ENCODE results near the gene ZFP36L1.

The ZFP36L1 gene, protein sequence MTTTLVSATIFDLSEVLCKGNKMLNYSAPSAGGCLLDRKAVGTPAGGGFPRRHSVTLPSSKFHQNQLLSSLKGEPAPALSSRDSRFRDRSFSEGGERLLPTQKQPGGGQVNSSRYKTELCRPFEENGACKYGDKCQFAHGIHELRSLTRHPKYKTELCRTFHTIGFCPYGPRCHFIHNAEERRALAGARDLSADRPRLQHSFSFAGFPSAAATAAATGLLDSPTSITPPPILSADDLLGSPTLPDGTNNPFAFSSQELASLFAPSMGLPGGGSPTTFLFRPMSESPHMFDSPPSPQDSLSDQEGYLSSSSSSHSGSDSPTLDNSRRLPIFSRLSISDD

DNA sequence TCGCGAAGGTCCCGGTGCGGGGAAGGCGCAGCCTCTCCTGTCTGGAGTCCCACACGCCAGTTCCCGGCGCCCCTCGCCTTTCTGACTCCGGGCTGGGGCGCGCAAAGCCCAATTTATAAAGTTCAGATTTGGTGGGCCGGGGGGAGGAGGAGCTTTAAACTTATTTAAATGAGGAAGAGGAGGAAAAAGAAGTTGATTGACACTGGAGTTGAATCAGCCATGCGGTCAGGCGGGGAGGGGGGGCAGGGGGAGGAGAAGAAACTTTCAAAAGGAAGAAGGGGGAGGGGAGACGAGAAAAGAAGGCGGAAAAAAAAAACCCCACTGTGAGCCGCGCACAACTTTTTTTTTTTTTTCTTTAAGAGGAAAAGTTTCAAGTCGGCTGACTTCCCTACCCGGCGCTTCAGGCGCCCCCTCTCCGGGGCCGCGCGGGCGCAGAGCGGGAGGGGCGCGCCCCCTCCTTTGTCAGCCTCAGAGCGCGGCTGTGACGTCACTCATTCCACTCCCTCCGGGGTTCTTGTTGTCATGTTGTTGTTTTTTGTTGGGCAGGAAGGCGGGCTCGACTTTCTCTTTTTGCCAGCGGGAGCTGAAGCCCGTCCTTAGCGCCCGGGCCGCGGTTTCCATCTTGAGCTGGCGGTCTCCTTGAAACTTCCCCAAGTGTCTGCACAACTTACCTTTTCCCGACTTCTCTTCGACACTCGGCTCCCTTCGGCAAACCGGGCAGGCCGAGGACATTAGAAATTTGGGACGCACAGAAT is at the start of gene ZFP36L1:
TSS of gene ZFP36L1 (minus strand) at position 89 of the 755 bp plus-strand sequence. CDS start 129 bp downstream, outside the sequence.
- DNase-seq (ENCODE audit: low spot score) = peak; percentile 97

DNA sequence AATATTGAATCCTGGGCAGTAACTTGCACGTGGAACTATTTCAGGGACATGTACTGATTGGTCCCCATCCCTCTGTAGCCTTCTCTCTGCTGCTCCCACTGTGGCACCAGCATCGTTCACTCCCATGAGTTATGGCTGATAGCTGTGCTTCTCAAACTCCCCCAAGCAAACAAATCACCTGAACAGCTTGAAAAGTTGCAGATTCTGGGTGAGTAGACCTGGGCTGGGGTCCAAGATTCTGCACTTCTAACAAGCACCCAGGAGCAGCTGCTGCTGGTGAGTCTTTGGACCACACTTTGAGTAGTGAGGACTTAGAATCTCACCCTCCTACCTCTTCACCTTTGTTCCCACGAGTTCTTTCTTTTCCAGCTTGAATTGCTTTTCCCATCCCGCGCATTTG is 49.4 kb upstream of the ZFP36L1 start:
- no peak for DNase-seq (ENCODE audit: low spot score)

DNA sequence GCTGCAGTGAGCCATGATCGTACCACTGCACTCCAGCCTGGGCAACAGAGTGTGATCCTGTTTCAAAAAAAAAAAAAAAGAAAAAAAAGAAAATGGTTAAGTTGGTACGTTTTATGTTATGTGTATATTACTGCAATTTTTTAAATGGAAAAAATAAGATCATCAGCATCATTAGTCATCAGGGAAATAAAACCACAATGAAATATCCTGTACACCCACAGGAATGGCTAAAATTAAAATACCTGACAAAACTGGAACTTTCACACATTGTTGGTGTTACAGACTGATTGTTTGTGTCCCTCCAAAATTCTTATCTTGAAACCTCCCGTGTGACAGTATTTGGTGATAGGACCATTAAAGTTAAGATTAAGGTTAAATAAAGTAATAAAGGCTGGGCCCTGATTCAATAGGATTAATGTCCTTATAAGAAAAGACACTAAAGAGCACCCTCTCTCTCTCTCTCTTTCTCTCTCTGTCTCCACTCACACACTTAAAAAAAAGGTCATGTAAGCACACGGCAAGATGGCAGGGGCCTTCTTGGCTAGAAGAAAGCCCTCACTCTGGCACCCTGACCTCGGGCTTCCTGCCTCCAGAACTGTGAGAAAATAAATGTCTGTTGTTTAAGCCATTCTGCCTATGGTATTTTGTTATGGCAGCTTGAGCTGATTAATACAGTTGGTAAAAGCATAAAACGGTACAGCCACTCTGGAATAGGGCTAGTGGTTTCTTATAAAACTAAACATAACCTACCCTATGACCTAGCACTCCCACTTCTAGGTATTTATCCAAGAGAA is 48.3 kb upstream of the ZFP36L1 start:
- no peak for DNase-seq (ENCODE audit: low spot score)

DNA sequence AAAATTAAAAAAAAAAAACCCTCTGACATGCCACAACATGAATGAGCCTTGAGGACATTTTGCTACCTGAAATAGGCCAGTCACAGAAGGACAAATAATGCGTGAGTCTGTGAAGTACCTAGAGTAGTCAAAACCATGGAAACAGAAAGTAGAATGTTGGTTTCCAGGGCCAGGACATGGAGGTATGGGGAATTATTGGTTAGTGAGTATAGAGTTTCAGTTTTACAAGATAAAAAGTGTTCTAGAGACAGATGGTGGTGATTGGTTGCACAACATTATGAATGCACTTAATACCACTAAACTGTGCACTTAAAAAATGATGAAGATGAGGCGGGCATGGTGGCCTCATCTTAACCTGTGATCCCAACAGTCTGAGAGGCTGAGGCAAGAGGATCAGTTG is 47.6 kb upstream of the ZFP36L1 start:
- DNase-seq (ENCODE audit: low spot score) = no peak

DNA sequence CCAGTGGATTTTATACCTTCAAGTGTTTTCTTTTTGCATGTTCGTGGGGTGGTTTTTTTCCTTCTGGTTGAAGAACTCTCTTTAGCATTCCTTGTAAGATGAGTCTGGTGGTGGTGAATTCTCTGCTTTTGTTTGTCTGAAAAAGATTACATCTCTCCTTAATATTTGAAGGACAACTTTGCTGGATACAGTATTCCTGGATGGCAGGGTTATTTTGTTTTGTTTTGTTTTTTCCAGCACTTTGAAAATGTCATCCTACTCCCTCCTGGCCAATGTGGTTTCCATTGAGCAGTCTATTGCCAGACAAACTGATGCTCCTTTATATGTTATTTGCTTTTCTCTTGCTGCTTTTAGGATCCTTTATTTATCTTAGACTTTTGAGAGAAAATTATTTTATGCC is 43.2 kb upstream of the ZFP36L1 start:
- DNase-seq (ENCODE audit: low spot score) = no peak

DNA sequence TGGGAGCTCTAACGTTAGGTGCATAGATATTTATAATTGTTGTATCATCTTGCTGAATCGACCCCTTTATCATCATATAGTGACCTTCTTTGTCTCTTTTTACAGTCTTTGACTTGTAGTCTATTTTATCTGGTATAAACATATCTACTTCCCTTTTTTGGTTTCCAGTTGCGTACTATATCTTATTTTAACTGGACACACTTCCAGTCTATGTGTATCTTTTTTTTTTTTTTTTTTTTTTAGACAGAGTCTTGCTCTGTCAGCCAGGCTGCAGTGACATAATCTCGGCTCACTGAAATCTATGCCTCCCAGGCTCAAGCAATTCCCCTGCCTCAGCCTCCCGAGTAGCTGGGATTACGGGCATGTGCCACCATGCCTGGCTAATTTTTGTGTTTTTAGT is 41.9 kb upstream of the ZFP36L1 start:
- no peak for DNase-seq (ENCODE audit: low spot score)

DNA sequence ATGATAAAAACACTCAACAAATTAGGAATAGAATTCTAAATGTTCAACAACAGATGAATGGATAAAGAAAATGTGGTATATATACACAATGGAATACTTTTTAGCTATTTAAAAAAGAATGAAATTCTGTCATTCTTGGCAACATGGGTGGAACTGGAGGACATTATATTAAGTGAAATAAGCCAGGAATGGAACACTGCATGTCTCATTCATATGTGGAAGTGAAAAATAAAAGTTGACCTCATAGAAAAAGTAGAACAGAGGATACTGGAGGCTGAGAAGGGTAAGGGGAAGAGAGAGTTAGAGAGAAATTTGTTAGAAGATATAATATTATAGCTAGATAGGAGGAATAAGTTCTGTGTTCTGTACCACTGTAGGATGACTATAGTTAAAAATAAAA is 35.8 kb upstream of the ZFP36L1 start:
- no peak for DNase-seq (ENCODE audit: low spot score)

DNA sequence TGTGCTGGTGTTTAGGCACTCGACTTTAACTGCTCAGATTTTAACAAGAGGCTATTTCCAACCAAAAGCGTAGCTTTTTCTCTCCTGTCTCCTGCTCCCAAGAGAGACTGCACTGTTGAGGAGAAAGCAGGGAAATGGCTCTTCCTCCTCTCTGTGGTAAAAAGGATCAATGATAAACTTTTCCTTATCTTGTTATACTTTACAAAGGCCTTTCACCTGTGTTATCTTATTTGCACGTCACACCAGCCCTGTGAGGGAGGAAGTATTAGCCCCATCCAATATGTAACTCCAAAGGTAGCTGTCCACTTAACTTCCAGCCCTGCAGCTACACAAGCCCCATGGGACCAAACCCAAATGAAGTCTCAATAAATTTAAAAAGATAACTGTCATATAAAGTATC is 32.9 kb upstream of the ZFP36L1 start:
- DNase-seq (ENCODE audit: low spot score) = no peak

DNA sequence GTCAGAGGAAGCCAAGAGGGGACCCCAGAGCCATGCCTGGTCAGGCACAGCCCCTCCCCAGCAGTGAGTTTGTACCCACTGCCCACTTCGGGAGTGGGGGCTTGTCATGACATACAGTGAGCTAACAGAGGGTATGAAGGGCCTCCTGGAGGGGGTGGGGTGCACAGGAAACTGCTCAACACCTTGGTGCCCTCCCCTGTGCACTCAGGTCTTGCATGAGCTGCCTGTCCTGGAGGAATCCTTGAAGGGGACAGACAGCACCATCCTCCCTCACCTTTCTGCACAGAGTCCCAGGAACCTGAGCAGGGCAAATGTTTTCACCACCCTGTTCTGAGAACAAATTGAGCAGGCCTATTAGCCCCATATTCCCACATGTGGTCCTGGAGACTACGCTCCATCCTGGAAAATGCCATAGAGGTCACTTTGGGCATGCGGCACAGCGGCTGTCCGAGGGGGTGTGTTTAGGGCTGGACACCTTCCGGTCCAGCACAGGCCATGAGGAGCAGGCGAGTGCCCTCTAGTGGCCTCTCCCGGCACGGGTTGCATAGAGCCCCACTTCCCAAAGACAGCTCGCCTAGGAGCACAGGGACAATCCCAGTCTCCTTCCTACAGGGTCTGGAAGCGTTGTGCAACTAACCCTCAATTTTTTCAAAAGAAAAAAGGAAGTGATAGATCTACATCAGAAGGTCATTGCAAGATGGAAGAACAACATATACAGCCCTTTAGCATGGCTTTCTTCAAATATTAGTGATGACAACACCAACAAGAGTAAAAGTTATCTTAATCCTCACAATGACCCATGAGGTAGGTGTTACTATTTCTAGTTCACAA is 31.9 kb upstream of the ZFP36L1 start:
- peak; percentile 92 for DNase-seq (ENCODE audit: low spot score)

DNA sequence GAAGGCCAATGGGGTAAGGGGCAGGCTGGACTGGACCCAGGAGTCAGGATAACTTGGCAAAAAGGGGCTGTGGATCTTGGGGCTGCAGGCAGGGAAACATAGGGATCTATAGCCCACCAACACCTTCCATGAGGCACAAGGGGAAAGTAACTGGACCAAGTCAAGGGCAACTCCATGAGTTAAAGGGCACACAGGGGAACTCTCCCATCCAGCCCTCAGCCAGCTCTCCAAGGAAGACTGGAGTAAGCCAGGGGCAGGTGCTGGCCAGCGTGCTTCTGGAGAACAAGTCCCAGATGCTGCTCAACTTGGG is 31.3 kb upstream of the ZFP36L1 start:
- DNase-seq (ENCODE audit: low spot score) = no peak

DNA sequence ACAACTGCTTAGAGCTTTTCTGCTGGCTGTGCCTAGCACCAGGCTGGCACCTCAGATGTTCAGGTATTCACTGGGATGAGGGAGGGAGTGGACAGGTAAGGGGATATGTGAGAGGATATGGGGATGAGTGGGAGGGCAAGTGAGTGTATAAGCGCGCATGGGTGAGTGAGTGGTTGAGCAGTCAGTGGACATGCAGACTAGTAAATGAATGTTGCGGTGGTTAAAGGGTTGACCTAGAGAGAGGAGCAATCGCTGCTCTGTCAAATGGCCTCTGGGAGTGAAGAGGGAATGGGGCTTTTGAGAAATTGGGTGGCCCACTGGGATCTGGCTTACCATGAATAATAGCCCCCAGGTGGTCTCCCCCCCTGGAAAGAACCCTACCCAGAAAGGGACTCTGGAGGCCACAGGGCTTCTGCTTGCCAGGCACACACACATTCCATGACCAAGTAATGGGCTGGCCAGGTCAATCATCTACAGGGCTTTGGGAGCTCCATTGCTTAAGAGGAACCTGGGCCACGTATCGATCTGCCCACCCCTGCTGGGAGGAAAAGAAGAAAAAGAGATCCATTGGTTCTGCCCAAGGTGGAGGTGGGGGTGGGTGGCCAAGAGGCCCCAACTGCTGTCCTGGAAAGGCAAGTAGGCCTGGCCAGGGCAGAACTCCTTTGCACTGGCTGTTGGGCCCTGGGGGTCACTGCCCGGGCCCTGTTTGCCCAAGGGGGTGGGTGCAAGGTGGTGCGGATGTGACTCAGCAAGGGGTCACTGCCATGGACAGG is 30.8 kb upstream of the ZFP36L1 start:
- no peak for DNase-seq (ENCODE audit: low spot score)

DNA sequence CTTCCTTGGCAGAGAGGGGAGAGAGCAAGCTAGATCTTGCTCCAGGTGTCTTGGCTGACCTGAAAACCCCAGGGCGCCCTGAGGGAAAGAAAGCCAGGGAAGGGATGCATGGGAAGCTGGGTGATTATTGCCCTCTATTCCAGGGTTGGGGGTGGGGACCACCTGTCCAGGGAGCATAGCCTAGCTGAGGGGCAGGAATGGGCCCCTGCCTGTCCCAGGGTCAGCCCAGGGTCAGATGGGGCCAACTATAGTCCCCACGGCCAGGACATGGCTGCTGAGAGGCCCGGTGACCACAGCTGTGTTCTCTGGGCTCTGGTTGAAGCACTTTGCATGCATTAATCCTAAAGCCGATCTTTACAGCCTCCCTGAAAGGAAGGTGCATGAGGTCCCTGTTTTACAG is 30.1 kb upstream of the ZFP36L1 start:
- no peak for DNase-seq (ENCODE audit: low spot score)

DNA sequence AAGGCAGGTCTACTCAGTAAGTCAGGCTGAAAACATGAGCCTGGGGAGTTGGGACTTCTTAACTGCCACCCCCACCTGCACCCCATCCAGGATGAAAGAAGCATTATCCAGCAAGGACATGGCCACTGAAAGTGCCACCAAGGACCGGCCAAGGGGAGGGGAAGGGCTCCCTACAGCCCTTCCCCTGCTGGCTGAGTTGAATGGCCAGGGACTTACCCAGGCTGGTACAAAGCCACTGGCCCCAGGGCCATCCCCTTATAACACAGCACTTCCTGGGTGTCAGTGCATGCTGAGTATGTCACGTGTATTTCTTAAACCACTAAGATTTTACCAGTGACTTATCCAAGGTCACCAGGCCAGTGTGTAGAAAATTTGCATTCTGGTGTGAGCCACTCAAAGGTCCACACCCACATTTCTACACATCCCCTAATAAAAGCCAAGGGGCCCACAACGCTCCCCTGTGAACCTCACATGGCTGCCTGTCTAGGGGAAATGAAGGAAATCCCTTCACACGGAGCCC is 29.3 kb upstream of the ZFP36L1 start:
- DNase-seq (ENCODE audit: low spot score) = no peak

DNA sequence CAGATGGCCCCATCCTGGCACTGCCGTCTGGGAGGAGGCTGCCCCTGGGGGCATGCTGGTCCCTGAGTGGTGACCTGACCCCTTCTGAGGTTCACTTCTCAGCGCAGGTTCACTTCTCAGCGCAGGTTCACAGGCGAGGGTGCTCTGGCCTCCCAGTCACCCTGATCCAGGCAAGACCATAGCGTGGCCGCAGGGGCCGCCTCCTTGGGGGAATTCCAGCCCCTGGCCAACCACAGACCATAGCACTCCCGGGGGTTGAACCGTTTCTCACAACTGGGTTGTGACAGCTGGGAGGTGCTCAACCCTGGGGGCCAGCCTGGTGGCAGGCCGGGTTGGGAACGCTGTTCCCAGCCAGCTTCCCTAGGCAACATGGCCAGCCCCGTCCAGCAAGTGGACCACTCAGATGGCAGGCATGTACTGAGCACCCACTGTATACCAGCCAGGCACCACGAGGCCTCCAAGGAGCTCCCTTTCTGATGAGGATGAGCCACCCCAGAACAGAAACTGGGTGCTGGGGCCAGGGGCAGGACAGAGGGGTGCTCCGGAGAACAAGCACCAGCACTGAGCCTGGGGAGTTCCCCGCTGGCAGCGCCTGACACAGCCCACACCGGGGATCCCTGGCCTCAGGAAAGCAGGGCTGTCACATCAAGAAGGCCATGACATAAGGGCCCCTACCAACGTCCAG is 28.3 kb upstream of the ZFP36L1 start:
- peak; percentile 50 for DNase-seq (ENCODE audit: low spot score)

DNA sequence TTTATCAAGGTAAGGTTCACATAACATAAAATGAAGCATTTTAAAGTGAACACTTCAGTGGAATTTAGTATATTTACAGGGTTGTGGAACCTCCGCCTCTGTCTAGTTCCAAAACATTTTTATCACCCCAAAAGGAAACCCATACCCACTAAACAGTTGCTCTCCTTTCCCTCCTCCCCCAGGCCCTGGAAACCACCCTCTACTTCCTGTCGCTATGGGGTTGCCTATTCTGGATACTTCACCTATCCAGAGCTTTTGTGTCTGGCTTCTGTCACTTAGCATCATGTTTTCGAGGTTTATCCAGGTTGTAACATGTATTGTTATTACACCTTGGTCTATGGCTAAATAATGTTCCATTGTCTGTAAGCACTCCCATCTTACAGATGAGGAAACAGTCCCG is 27.7 kb upstream of the ZFP36L1 start:
- no peak for DNase-seq (ENCODE audit: low spot score)

DNA sequence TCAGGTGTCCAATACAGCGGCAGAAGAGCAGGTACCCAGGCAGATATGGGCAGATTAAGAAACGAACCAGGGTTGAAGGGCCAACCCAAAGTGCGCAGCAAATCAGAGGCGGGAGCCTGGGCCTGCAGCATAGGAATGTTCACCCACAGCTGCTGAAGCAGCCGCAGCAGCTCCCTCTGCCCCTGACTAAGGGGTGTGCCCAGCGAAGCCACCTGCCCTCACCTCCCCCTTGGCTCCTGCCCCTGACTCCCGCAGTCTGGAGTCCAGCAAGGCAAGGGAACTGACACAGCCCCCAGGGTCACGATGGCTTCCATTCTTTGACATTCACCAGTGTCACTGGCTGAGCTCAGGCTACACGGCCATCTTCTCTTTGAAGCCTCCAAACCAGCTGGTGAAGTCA is 27.3 kb upstream of the ZFP36L1 start:
- no peak for DNase-seq (ENCODE audit: low spot score)

DNA sequence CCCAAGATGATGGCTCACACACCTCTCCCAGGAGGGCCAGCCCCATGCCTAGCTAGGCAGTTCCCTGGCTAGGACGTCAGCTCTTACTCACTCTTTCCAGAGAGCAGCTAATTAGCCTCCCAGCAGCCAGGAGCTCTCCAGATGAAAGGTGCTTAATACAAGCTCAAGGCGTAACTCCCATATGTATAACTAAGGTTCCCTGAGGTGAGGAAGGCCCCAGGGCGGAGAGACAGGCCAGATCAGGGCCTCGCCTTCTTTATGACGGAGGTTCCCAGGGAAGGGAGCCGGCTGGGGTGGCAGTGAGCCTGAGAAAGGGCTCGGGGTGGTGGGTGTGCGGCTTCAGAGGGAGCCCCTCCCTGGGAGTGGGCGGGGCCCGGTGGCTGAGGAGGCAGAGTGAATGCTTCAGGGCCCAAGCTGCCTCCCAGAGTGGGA is 26.4 kb upstream of the ZFP36L1 start:
- peak; percentile 64 for DNase-seq (ENCODE audit: low spot score)

DNA sequence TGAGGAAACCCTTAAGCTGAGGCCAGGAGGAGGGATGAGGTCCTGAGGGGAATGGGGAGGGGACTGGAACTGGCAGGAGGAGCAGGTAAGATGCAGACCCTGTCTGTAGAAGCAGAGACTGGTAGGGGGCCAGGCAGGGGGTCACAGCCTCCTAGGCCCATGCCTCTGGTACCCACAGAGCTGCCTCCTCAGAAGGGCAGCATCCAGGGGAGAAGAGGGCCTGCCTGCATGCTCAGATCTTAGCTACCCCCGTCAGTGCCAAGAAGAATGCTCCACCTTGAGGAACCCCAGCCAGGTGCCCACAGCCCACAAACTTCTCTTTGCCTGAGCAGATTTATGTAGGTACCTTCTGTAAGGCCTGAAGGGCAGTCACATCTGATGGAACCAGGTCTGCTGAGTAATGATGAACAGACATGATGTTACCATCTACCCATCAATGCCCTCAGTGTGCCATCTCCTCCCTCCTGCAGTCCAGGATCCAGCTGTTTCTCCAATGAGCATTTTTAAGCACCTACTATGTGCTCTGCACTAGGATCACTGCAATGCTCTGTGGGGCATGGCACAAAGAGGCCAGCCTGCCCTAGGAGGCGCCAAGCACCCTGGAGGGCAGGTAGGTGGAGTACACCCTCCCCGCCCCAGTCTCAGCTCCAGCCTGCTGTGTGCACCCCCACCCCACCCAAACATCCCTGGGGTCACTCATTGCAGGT is 24.8 kb upstream of the ZFP36L1 start:
- DNase-seq (ENCODE audit: low spot score) = no peak

DNA sequence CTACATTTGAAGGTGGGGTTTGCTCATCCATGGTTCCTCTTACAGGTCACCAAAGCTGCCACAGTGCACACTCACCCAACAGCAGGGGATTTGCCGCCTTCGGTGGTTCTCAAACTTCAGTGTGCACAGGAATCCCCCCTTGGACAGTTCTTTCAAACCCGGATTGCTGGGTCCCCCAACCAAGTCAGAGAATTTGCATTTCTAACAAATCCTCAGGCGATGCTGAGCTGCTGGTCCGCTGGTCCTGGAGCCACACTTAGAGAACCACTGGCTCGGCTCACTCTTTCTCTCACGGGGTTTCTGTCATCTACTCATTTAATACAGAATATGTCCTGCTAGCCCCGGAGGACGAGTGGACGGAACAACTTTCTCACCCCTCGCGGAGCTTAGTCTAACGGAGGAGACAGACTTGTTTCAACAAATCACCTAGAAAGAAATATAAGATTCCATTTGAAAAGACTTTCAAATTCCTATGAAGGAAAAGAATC is 24.1 kb upstream of the ZFP36L1 start:
- no peak for DNase-seq (ENCODE audit: low spot score)

All from ecto neural progenitor cell (in vitro differentiated cells).